Measurements from ENCODE around the gene GALNT16.

- TF ChIP-seq ARNTL (CRISPR knock-in tag; IDR thresholded peaks at IDR 0.05; ENCODE audit: borderline replicate concordance, low read depth) (no peak), RARB (CRISPR knock-in tag; IDR thresholded peaks at IDR 0.05) (no peak), CSDC2 (CRISPR knock-in tag; IDR thresholded peaks at IDR 0.05) (no peak), PATZ1 (CRISPR knock-in tag; IDR thresholded peaks at IDR 0.05; ENCODE audit: borderline replicate concordance) (no peak), CREB5 (CRISPR knock-in tag; IDR thresholded peaks at IDR 0.05; ENCODE audit: low read depth) (no peak), BACH2 (CRISPR knock-in tag; IDR thresholded peaks at IDR 0.05; ENCODE audit: borderline replicate concordance) (no peak), GLIS3 (CRISPR knock-in tag; IDR thresholded peaks at IDR 0.05) (no peak), ISL1 (CRISPR knock-in tag; IDR thresholded peaks at IDR 0.05) (no peak), ZNF565 (CRISPR knock-in tag; conservative IDR thresholded peaks at IDR 0.05; ENCODE audit: low read depth) (no peak), PPARA (CRISPR knock-in tag; IDR thresholded peaks at IDR 0.05; ENCODE audit: borderline replicate concordance) (no peak)
Measured at GRCh38 chr14:69326611-69327010, 66.7 kb downstream of the GALNT16 start.

All from SK-N-SH treated with all-trans-retinoic acid at 6 μM for 48 hours (cell line).